ENCODE data around the gene DNLZ. TPM values are rescaled to one million over a fixed set of nuclear protein-coding genes. Genes with fewer than 3 reads are reported as not detected.

The DNLZ gene
- total RNA-seq, 1 donor from 2014 or later: 31.0 TPM

- intact Hi-C loops (cut with micrococcal nuclease): no loop called here
- Mint-ChIP-seq H3K9me3 (no peaks in the 10 kb centered on the region), H3K36me3 (ENCODE audit: low read depth) (no peaks in the 10 kb centered on the region), H3K27me3 (ENCODE audit: low read depth) (no peaks in the 10 kb centered on the region), H3K4me1 (ENCODE audit: low read depth) (no peaks in the 10 kb centered on the region), H3K27ac (no peak overlapping the region), H3K4me3 (ENCODE audit: low read depth) (no peak overlapping the region)
- no peak for DNase-seq (ENCODE audit: low spot score)
Measured at GRCh38 chr9:136340356-136341041, 23.0 kb downstream of the DNLZ start.

GRCh38 chr9:136339958-136340310, 23.6 kb downstream of the DNLZ start:
- H3K4me3 Mint-ChIP-seq (ENCODE audit: low read depth): no peak overlapping the region
- intact Hi-C loops (cut with micrococcal nuclease): no loop called here
- no peaks in the 10 kb centered on the region for H3K36me3 Mint-ChIP-seq (ENCODE audit: low read depth)
- H3K27ac Mint-ChIP-seq: no peak overlapping the region
- DNase-seq (ENCODE audit: low spot score): no peak
- no peaks in the 10 kb centered on the region for H3K9me3 Mint-ChIP-seq
- H3K27me3 Mint-ChIP-seq (ENCODE audit: low read depth): no peaks in the 10 kb centered on the region
- H3K4me1 Mint-ChIP-seq (ENCODE audit: low read depth): no peaks in the 10 kb centered on the region

GRCh38 chr9:136339173-136339957, 24.2 kb downstream of the DNLZ start:
- DNase-seq (ENCODE audit: low spot score): no peak
- Mint-ChIP-seq H3K36me3 (ENCODE audit: low read depth) (no peaks in the 10 kb centered on the region), H3K4me3 (ENCODE audit: low read depth) (no peak overlapping the region), H3K27ac (no peak overlapping the region), H3K27me3 (ENCODE audit: low read depth) (no peaks in the 10 kb centered on the region), H3K9me3 (no peaks in the 10 kb centered on the region), H3K4me1 (ENCODE audit: low read depth) (no peaks in the 10 kb centered on the region)
- intact Hi-C loops (cut with micrococcal nuclease): no loop called here

DNA sequence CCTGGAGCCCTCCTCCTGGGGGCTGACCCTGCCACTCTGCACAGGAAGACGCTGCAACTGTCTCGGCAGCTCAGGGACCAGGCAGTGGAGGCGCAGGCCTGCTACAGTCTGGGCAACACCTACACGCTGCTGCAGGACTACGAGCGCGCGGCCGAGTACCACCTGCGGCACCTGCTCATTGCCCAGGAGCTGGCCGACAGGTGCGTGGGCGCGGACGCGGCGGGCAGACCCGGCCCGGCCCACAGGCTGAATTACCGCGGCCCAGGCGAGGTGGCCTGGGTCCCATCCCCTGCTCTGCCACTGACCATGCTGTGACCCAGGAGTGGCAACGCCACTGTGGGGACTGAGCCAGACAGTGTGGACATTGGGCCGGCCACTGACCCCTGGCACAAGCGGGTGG, 25.0 kb downstream of the DNLZ start:
- Mint-ChIP-seq H3K27me3 (ENCODE audit: low read depth) (no peaks in the 10 kb centered on the region), H3K9me3 (no peaks in the 10 kb centered on the region), H3K4me3 (ENCODE audit: low read depth) (no peak overlapping the region), H3K36me3 (ENCODE audit: low read depth) (no peaks in the 10 kb centered on the region), H3K27ac (no peak overlapping the region), H3K4me1 (ENCODE audit: low read depth) (no peaks in the 10 kb centered on the region)
- no peak for DNase-seq (ENCODE audit: low spot score)
- intact Hi-C loops (cut with micrococcal nuclease): no loop called here

DNA sequence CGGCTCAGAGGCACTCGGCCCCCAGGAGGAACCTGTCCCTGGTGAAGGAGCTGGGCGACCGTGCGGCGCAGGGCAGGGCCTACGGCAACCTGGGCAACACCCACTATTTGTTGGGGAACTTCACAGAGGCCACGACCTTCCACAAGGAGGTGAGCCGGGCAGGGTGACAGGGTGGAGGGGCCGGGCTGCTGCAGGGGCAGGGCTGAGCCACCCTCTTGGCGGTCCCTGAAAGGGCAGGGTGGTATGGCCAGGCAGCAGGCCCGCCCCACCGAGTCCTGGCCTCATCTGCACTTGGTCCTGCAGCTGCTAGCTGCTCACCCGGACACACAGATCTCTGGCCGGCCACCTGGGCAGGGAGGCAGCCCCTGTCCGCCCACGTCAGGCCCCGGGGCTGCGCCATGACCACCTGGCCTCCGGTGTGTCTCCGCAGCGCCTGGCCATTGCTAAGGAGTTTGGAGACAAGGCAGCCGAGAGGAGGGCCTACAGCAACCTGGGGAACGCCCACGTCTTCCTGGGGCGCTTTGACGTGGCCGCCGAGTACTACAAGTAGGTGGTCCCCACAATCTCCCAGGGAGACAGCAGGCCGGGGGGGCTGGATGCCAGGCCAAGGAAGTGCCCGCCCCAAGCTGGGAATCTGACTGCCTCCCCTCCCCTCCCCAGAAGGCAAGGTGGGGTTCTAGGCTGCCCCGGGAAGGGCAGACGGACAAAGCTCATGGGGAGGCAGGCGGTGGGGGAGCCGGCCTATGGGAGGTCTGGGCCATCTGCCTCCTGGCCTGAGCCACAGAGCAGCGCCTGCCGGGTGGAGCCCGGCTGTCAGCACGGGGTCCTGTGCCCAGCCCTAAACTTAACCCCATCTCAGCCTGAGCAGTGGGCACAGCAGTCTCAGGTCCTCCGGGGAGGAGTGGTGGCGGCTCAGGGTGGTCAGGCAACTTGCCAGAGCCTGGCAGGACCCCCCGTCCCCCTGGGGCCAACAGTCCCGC, 25.8 kb downstream of the DNLZ start:
- no peak overlapping the region for H3K4me3 Mint-ChIP-seq (ENCODE audit: low read depth)
- H3K4me1 Mint-ChIP-seq (ENCODE audit: low read depth): no peaks in the 10 kb centered on the region
- no peaks in the 10 kb centered on the region for H3K36me3 Mint-ChIP-seq (ENCODE audit: low read depth)
- DNase-seq (ENCODE audit: low spot score): no peak
- H3K27me3 Mint-ChIP-seq (ENCODE audit: low read depth): no peaks in the 10 kb centered on the region
- H3K27ac Mint-ChIP-seq: no peak overlapping the region
- H3K9me3 Mint-ChIP-seq: no peaks in the 10 kb centered on the region
- intact Hi-C loops (cut with micrococcal nuclease): no loop called here

DNA sequence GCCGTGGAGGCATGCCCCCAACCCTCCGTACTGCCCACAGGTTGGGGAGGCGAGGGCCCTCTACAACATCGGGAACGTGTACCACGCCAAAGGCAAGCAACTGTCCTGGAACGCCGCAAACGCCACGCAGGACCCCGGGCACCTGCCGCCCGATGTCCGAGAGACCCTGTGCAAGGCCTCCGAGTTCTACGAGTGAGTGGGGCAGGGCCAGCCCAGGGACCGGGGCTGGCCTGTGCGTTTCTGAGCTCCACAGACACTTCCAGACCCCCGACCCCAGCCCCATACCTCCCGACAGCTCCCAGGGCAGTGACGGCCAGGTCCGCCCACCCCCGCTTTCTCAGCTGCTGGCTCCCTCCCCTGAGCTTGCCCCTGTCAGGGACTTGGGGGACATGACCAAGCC, 26.7 kb downstream of the DNLZ start:
- no peak for DNase-seq (ENCODE audit: low spot score)
- Mint-ChIP-seq H3K4me1 (ENCODE audit: low read depth) (no peaks in the 10 kb centered on the region), H3K36me3 (ENCODE audit: low read depth) (no peaks in the 10 kb centered on the region), H3K4me3 (ENCODE audit: low read depth) (no peak overlapping the region), H3K27me3 (ENCODE audit: low read depth) (no peaks in the 10 kb centered on the region), H3K27ac (no peak overlapping the region), H3K9me3 (no peaks in the 10 kb centered on the region)
- intact Hi-C loops (cut with micrococcal nuclease): no loop called here

GRCh38 chr9:136336156-136336870, 27.2 kb downstream of the DNLZ start:
- Mint-ChIP-seq H3K9me3 (no peaks in the 10 kb centered on the region), H3K4me3 (ENCODE audit: low read depth) (no peak overlapping the region), H3K27me3 (ENCODE audit: low read depth) (no peaks in the 10 kb centered on the region), H3K36me3 (ENCODE audit: low read depth) (no peaks in the 10 kb centered on the region), H3K4me1 (ENCODE audit: low read depth) (no peaks in the 10 kb centered on the region), H3K27ac (no peak overlapping the region)
- no peak for DNase-seq (ENCODE audit: low spot score)
- intact Hi-C loops (cut with micrococcal nuclease): no loop called here

DNA sequence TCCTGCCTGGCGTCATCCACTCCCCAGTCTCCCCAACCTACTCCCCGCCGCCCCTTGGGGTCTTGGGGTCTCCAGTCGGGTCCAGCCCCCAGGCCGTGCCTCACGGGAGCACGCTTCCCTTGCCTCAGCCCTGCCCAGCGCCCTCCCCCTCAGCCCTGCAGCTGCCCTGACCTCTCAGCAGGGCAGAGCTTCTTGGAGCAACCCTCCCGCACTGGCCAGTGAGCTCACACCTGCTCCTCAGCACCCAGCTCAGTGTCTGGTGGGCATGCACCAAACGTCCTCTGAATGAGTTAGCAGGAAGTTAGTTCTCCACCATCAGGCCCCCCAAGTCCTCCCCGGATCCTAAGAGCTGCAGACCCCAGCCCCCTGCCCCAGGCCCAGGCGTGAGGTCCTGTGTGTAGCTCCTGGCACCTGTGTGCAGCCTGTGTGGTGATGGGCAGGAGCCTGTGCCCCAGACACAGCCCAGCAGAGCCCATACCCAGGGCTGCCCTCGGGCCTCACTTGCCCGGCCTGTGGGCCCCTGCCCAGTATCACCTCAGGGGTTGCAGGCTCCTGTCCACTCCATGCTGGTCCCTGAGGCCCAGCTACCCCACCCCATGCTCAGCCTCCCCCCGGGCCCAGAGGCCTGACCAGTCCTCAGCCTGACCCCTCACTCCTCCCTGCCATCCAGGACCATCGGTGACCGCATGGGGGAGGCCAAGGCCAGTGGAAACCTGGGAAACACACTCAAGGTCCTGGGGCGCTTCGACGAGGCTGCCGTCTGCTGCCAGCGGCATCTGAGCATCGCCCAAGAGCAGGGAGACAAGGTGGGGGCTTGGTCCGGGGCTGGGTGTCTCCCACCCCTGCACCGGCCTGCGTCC, 28.0 kb downstream of the DNLZ start:
- H3K4me3 Mint-ChIP-seq (ENCODE audit: low read depth): no peak overlapping the region
- no peak for DNase-seq (ENCODE audit: low spot score)
- H3K36me3 Mint-ChIP-seq (ENCODE audit: low read depth): no peaks in the 10 kb centered on the region
- H3K27me3 Mint-ChIP-seq (ENCODE audit: low read depth): no peaks in the 10 kb centered on the region
- no peaks in the 10 kb centered on the region for H3K4me1 Mint-ChIP-seq (ENCODE audit: low read depth)
- H3K27ac Mint-ChIP-seq: no peak overlapping the region
- no peaks in the 10 kb centered on the region for H3K9me3 Mint-ChIP-seq
- intact Hi-C loops (cut with micrococcal nuclease): no loop called here

- Mint-ChIP-seq H3K9me3 (no peaks in the 10 kb centered on the region), H3K4me3 (ENCODE audit: low read depth) (no peak overlapping the region), H3K27me3 (ENCODE audit: low read depth) (no peaks in the 10 kb centered on the region), H3K27ac (no peak overlapping the region), H3K4me1 (ENCODE audit: low read depth) (no peaks in the 10 kb centered on the region), H3K36me3 (ENCODE audit: low read depth) (no peaks in the 10 kb centered on the region)
- intact Hi-C loops (cut with micrococcal nuclease): no loop called here
- no peak for DNase-seq (ENCODE audit: low spot score)
Measured at GRCh38 chr9:136334541-136334940, 29.0 kb downstream of the DNLZ start.

- Mint-ChIP-seq H3K4me3 (ENCODE audit: low read depth) (no peak overlapping the region), H3K36me3 (ENCODE audit: low read depth) (no peaks in the 10 kb centered on the region), H3K27ac (no peak overlapping the region), H3K27me3 (ENCODE audit: low read depth) (no peaks in the 10 kb centered on the region), H3K9me3 (no peaks in the 10 kb centered on the region), H3K4me1 (ENCODE audit: low read depth) (peaks cover 4% of the 10 kb centered on the region)
- intact Hi-C loops (cut with micrococcal nuclease): no loop called here
- no peak for DNase-seq (ENCODE audit: low spot score)
Measured at GRCh38 chr9:136333486-136333885, 30.1 kb downstream of the DNLZ start.

GRCh38 chr9:136333045-136333444, 30.5 kb downstream of the DNLZ start:
- Mint-ChIP-seq H3K27me3 (ENCODE audit: low read depth) (no peaks in the 10 kb centered on the region), H3K9me3 (no peaks in the 10 kb centered on the region), H3K27ac (no peak overlapping the region), H3K36me3 (ENCODE audit: low read depth) (no peaks in the 10 kb centered on the region), H3K4me1 (ENCODE audit: low read depth) (peaks cover 5% of the 10 kb centered on the region), H3K4me3 (ENCODE audit: low read depth) (no peak overlapping the region)
- intact Hi-C loops (cut with micrococcal nuclease): no loop called here
- no peak for DNase-seq (ENCODE audit: low spot score)

Measured in activated T-helper 2 cell treated with anti-CD3 and anti-CD28 coated beads, Interferon-gamma antibody, Interleukin-2, Interleukin-4, amounts not matched to agents 10 μg/mL and 5 μg/mL and 100 μg/mL, durations not matched to agents 14 hours and 24 hours and 36 hours (primary cell).